ENCODE results near the gene CHRNE. TPM values are rescaled to one million over a fixed set of nuclear protein-coding genes. Genes with fewer than 3 reads are reported as not detected.
A peak's percentile ranks its signal among the peaks of the same experiment; 100 is the strongest.

CHRNE gene
- total and polyA plus RNA-seq, 7 donors, result 0.16 to 1.1 (median 0.34) TPM

DNA sequence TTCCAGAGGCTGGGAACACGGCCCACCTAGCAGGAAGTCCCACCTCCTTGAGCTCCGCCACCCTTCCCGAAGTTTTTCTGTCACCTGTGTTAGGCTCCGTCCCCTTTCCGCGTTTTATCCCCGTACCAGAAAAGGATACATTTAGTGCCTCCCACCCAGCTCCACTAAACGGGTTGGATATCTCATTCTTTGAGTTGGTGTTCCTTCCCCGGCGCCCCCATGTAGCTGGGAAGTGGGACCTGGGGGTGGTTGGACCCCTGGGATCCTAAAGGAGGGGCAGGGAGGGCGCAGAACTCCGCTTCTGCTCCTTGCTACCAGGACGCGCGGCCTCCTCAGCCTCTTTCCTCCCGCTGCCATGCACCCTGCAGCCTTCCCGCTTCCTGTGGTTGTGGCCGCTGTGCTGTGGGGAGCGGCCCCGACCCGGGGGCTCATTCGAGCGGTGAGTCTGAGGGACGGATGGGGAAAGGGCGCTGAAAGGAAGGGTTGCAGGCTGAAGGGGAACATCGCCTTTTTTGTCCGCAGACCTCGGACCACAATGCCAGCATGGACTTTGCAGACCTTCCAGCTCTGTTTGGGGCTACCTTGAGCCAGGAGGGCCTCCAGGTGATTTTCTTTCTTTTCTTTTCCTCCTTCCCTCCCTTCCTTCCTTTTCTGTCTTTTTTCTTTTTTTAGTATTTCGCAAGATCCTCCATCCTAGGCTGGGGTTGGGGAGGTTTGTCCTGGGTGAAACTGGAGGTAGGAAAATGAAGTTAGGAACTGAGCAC lies 37.8 kb upstream of the CHRNE start:
- H3K4me3 ChIP-seq, result peak overlapping the region; percentile 80
- DNase-seq (peak; percentile 61 to 74), ATAC-seq (peak; percentile 66 to 80 (median 71))
- H3K27me3 ChIP-seq (ENCODE audit: insufficient read depth in 3 of 3, low read length in 2 of 3), result no peaks in the 10 kb centered on the region
- 2% methylated on average over 27 to 29 of the region's 29 CpGs for WGBS, 3 donors
- peaks cover 0 to 66% of the 10 kb centered on the region in 2 donors for H3K36me3 ChIP-seq (ENCODE audit: insufficient read depth in 1 of 2, low read depth in 1 of 2)
- TF ChIP-seq, protein P1, sequence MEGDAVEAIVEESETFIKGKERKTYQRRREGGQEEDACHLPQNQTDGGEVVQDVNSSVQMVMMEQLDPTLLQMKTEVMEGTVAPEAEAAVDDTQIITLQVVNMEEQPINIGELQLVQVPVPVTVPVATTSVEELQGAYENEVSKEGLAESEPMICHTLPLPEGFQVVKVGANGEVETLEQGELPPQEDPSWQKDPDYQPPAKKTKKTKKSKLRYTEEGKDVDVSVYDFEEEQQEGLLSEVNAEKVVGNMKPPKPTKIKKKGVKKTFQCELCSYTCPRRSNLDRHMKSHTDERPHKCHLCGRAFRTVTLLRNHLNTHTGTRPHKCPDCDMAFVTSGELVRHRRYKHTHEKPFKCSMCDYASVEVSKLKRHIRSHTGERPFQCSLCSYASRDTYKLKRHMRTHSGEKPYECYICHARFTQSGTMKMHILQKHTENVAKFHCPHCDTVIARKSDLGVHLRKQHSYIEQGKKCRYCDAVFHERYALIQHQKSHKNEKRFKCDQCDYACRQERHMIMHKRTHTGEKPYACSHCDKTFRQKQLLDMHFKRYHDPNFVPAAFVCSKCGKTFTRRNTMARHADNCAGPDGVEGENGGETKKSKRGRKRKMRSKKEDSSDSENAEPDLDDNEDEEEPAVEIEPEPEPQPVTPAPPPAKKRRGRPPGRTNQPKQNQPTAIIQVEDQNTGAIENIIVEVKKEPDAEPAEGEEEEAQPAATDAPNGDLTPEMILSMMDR (IDR thresholded peaks at IDR 0.05), result no peak
- peaks cover 52% of the 10 kb centered on the region for H3K4me1 ChIP-seq
- H3K27ac ChIP-seq, result peak overlapping the region; percentile 95
- no peaks in the 10 kb centered on the region for H3K9me3 ChIP-seq
- intact Hi-C loops (cut with DNase I), result loop anchor here (5.0 kb wide), 3 partner anchors 33 to 57 kb away; partner anchors contain the start of genes CAMTA2 (in 1 of the 2), INCA1 (in 1 of the 2) and KIF1C (in 1 of the 2)

DNA sequence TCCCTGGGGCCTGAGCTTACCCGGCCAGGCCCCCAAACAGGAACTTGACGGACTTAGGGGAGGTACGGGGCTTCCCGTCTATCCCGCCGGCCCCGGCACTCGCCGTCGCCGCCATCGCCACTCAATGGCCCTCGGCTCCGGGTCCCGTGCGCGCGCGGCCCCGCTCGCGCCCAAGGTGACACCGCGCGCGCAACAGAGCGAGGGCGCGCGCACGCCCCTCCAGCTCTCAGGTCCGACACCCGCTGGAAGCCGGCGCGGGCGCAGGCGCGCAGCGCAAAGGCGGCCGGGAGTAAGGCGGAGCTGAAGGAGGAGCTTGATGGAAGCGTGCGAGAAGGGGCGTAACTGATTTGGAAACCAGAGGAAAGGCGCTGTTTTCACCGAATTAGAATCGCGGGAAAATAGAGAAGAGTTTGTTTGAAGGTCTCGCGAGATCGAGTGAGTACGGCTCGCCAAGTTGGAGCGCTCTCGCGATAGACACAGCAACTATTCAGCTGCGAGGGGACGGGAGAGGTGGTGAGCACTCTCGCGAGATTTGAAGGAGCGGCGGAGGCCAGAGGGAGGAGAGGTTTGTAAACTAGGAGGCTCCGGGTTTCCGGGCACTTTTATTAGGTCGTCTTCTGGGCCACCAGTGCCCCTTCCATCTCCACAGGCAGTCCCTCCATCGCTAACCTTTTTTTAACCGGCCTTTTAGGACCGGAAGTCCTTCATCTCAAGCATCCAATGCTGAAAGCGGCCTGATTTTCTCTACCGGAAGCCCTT lies 37.1 kb upstream of the CHRNE start, which contains the start of the genes RNF167 and SLC25A11:
RNF167 (plus strand) TSS at position 473 of the 759 bp plus-strand sequence. CDS start 642 bp downstream, outside the sequence.
SLC25A11 (minus strand) TSS at position 251 of the 759 bp plus-strand sequence; CDS start at position 115, 136 bp downstream.
- Histone ChIP-seq H3K9me3 (no peaks in the 10 kb centered on the region), H3K4me1 (peaks cover 45% of the 10 kb centered on the region), H3K36me3 (ENCODE audit: insufficient read depth in 1 of 2, low read depth in 1 of 2) (peaks cover 0 to 61% of the 10 kb centered on the region in 2 donors), H3K27ac (peak within 1 kb of the TSS; percentile 95), H3K27me3 (ENCODE audit: insufficient read depth in 3 of 3, low read length in 2 of 3) (no peaks in the 10 kb centered on the region), H3K4me3 (peak within 1 kb of the TSS; percentile 80)
- TF ChIP-seq, protein P1 (IDR thresholded peaks at IDR 0.05), result no peak
- intact Hi-C loops (cut with DNase I), result loop anchor here (5.0 kb wide), 5 partner anchors 33 to 137 kb away; partner anchors contain the start of genes CAMTA2 (in 1 of the 2), INCA1 (in 1 of the 2), KIF1C (in 1 of the 2) and ZFP3 (in 1 of the 2)
- ATAC-seq, result peak; percentile 90 to 92 (median 91)
- DNase-seq, result peak; percentile 95 to 97
- 0% methylated on average over 67 to 72 of the region's 72 CpGs for WGBS, 3 donors

DNA sequence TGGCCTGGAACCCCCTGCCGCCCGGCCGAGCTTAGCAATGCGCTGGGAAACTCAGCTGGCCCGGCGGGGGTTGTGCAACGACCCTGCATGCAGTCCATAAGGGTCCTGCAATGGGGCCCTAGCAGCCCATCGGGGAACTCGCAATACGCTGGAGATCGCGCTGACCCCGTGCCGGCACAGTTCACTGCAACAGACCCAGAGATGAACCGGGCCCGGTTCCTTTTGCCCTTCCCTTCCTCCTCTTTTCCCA lies 36.6 kb upstream of the CHRNE start:
- no peaks in the 10 kb centered on the region for H3K27me3 ChIP-seq (ENCODE audit: insufficient read depth in 3 of 3, low read length in 2 of 3)
- TF ChIP-seq, protein P1 (IDR thresholded peaks at IDR 0.05), result no peak
- WGBS, 3 donors, result 0 to 1% (median 0%) methylated on average over 16 of the region's 16 CpGs
- H3K27ac ChIP-seq, result peak overlapping the region; percentile 95
- H3K4me1 ChIP-seq, result peaks cover 41% of the 10 kb centered on the region
- intact Hi-C loops (cut with DNase I), result loop anchor here (5.0 kb wide), 2 partner anchors 43 to 138 kb away; partner anchors contain the start of gene ZFP3 (in 1 of the 2)
- DNase-seq (peak in 1 of 2 donors; percentile 57), ATAC-seq (peak in 3 of 4 donors; percentile 5 to 11 (median 6))
- H3K4me3 ChIP-seq, result peak overlapping the region; percentile 80
- H3K36me3 ChIP-seq (ENCODE audit: insufficient read depth in 1 of 2, low read depth in 1 of 2), result peaks cover 0 to 56% of the 10 kb centered on the region in 2 donors
- no peaks in the 10 kb centered on the region for H3K9me3 ChIP-seq

DNA sequence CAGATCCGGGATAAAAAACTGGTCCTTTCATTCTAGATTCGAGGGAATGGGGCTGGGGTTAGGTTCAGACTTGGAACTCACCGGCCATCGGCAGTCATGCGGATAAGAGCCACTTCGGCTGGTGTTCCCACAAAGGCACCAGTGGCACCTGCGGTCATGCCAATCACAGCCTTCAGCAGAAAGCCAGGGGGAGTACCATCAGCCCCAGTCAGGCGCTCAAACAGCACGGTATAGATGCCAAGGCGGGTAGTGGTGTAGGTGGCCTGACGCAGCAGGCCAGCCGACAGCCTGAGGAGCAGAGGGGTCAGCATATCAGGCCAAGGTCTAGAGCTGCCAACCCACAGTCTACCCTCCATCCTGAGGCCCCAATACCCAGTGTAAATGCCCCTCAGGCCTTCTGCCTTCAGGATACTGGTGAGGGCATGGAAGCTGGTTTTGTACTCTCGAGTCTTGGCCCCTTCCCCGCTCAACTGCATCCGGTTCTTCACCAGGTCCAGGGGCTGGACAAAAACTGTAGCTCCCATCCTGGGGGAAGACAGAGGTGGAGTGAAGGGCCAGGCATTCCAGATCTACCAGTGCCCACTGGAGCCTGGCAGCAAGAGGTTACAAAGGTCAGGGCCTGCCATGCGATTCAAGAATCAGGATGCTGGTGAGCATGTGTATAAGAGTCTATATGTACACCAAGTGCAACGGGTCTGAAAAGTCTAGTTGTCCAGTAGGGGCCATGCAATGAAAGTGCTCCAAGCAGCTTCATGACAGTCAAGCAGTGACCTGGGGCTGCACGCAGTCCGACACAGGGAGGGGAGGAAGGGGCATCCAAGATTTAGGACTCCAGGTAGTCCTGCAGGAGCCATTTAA lies 36.0 kb upstream of the CHRNE start:
- intact Hi-C loops (cut with DNase I), result loop anchor here (5.0 kb wide), 2 partner anchors 43 to 138 kb away; partner anchors contain the start of gene ZFP3 (in 1 of the 2)
- ATAC-seq, result peak in 1 of 4 donors; percentile 12

More for the DNA sequence above, 36.0 kb upstream of the CHRNE start:
- peak in 1 of 2 donors; percentile 58 for DNase-seq
- Histone ChIP-seq H3K36me3 (ENCODE audit: insufficient read depth in 1 of 2, low read depth in 1 of 2) (peaks cover 0 to 50% of the 10 kb centered on the region in 2 donors), H3K4me1 (peaks cover 46% of the 10 kb centered on the region), H3K27me3 (ENCODE audit: insufficient read depth in 3 of 3, low read length in 2 of 3) (no peaks in the 10 kb centered on the region), H3K27ac (peak overlapping the region; percentile 95), H3K9me3 (no peaks in the 10 kb centered on the region), H3K4me3 (peak overlapping the region; percentile 80)
- 25 to 41% (median 31%) methylated on average over 19 of the region's 19 CpGs for WGBS, 3 donors
- TF ChIP-seq, protein P1 (IDR thresholded peaks at IDR 0.05), result no peak
